ENCODE results near the gene ADCYAP1R1.

GRCh38 chr7:31125171-31125570 is 73.1 kb downstream of the ADCYAP1R1 start:
- TF ChIP-seq CTCF (conservative IDR thresholded peaks at IDR 0.05 in 1 of 2, IDR thresholded peaks at IDR 0.05 in 1 of 2; ENCODE audit: extremely low read depth in 1 of 2, insufficient read depth in 1 of 2, low read depth in 1 of 2, low read length in 2 of 2) (no peak), EZH2 (IDR thresholded peaks at IDR 0.05; ENCODE audit: borderline replicate concordance, low read length) (no peak)

Data from mammary epithelial cell (primary cell).